Astrocyte of the cerebellum (primary cell): ENCODE results near the gene CBX5.
"Not testable (repeated sequence)": the region's sequence is repeated elsewhere in the genome, so short reads cannot be mapped to it uniquely, and the experiment has no call there.

Experiments
- DNase-seq: peaks from one replicate; pipeline ENCODE4 v3.0.0-alpha.2; 2011; ENCODE audit warnings: low read depth
- H3K4me3 ChIP-seq: 2 replicates; pipeline ENCODE4 v1.5.1; 2011; ENCODE audit warnings: mild to moderate bottlenecking, low read depth, low read length, moderate library complexity
- CTCF ChIP-seq: IDR thresholded peaks from 2 replicates; pipeline ENCODE4 v1.5.1; 2012; ENCODE audit warnings: low read length, low read depth, moderate library complexity, mild to moderate bottlenecking; ENCODE audit errors: missing control alignments
- in situ Hi-C: cut with HindIII; loops from 2 replicates; pipeline ENCODE4 v1.10.0; 2017; ENCODE audit warnings: low sequenced_read_pairs

CBX5 gene

GRCh38 chr12:54292083-54292930, 12.4 kb upstream of the CBX5 start:
- DNase-seq, result no peak
- in situ Hi-C loops, result no loop called here
- H3K4me3 ChIP-seq, result no peak overlapping the region
- TF ChIP-seq CTCF, result no peak

- in situ Hi-C loops, result no loop called here
- no peak overlapping the region for H3K4me3 ChIP-seq
- no peak for TF ChIP-seq CTCF
- DNase-seq, result no peak
Observed at GRCh38 chr12:54287261-54288157, 7.6 kb upstream of the CBX5 start.

- H3K4me3 ChIP-seq, result no peak overlapping the region
- no peak for TF ChIP-seq CTCF
- in situ Hi-C loops, result no loop called here
- no peak for DNase-seq
Observed at GRCh38 chr12:54286042-54287030, 6.4 kb upstream of the CBX5 start.

- H3K4me3 ChIP-seq, result peak overlapping the region; percentile 20
- no peak for DNase-seq
- TF ChIP-seq CTCF, result peak; percentile 12
- in situ Hi-C loops, result no loop called here
Observed at GRCh38 chr12:54285150-54286041, 5.5 kb upstream of the CBX5 start.

GRCh38 chr12:54284070-54284780, 4.3 kb upstream of the CBX5 start:
- peak overlapping the region; percentile 95 for H3K4me3 ChIP-seq
- DNase-seq, in situ Hi-C loops: not testable (repeated sequence)
